ENCODE results near the gene SRP68. TPM values are rescaled to one million over a fixed set of nuclear protein-coding genes. Genes with fewer than 3 reads are reported as not detected.
A peak's percentile ranks its signal among the peaks of the same experiment; 100 is the strongest.

The SRP68 gene
- total and polyA plus RNA-seq, 4 donors, result 30.8 to 68.9 (median 57.0) TPM

- TF ChIP-seq, protein P1, sequence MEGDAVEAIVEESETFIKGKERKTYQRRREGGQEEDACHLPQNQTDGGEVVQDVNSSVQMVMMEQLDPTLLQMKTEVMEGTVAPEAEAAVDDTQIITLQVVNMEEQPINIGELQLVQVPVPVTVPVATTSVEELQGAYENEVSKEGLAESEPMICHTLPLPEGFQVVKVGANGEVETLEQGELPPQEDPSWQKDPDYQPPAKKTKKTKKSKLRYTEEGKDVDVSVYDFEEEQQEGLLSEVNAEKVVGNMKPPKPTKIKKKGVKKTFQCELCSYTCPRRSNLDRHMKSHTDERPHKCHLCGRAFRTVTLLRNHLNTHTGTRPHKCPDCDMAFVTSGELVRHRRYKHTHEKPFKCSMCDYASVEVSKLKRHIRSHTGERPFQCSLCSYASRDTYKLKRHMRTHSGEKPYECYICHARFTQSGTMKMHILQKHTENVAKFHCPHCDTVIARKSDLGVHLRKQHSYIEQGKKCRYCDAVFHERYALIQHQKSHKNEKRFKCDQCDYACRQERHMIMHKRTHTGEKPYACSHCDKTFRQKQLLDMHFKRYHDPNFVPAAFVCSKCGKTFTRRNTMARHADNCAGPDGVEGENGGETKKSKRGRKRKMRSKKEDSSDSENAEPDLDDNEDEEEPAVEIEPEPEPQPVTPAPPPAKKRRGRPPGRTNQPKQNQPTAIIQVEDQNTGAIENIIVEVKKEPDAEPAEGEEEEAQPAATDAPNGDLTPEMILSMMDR (IDR thresholded peaks at IDR 0.05; ENCODE audit: control extremely low read depth, extremely low read depth), result no peak
- no peaks in the 10 kb centered on the region for H3K27me3 ChIP-seq (ENCODE audit: control insufficient read depth in 3 of 3, insufficient read depth in 3 of 3, low read length in 2 of 3)
- ATAC-seq (ENCODE audit: insufficient read depth, low FRiP score), result no peak
- WGBS, 2 donors, result 78 to 84% methylated on average over 17 of the region's 17 CpGs
- no peak overlapping the region for H3K9ac ChIP-seq (ENCODE audit: insufficient read depth in 1 of 2, low read length in 2 of 2)
- no peak overlapping the region for H3K27ac ChIP-seq (ENCODE audit: low read depth in 1 of 2, low read length in 1 of 2)
- peaks cover 8 to 80% (median 39%) of the 10 kb centered on the region in 4 donors for H3K36me3 ChIP-seq (ENCODE audit: control insufficient read depth in 4 of 4, insufficient read depth in 4 of 4, low read length in 4 of 4)
- no peak overlapping the region for H3K4me3 ChIP-seq
- H3K4me1 ChIP-seq (ENCODE audit: control insufficient read depth in 5 of 5, insufficient read depth in 5 of 5, low read length in 5 of 5), result peaks cover 0 to 27% (median 0%) of the 10 kb centered on the region in 5 donors
- no peaks in the 10 kb centered on the region for H3K9me3 ChIP-seq (ENCODE audit: control insufficient read depth in 4 of 4, insufficient read depth in 3 of 4, low read length in 3 of 4)
- no peak for DNase-seq
Measured at GRCh38 chr17:76085066-76085730, 12.9 kb upstream of the SRP68 start.

GRCh38 chr17:76083536-76084182 is 11.3 kb upstream of the SRP68 start:
- WGBS, 2 donors, result 89% methylated on average over 15 of the region's 15 CpGs
- Histone ChIP-seq H3K4me3 (no peak overlapping the region), H3K36me3 (ENCODE audit: control insufficient read depth in 4 of 4, insufficient read depth in 4 of 4, low read length in 4 of 4) (peaks cover 8 to 64% (median 35%) of the 10 kb centered on the region in 4 donors), H3K27ac (ENCODE audit: low read depth in 1 of 2, low read length in 1 of 2) (no peak overlapping the region), H3K4me1 (ENCODE audit: control insufficient read depth in 5 of 5, insufficient read depth in 5 of 5, low read length in 5 of 5) (peaks cover 0 to 36% (median 0%) of the 10 kb centered on the region in 5 donors), H3K9me3 (ENCODE audit: control insufficient read depth in 4 of 4, insufficient read depth in 3 of 4, low read length in 3 of 4) (no peaks in the 10 kb centered on the region), H3K27me3 (ENCODE audit: control insufficient read depth in 3 of 3, insufficient read depth in 3 of 3, low read length in 2 of 3) (peaks cover 0 to 12% (median 4%) of the 10 kb centered on the region in 3 donors), H3K9ac (ENCODE audit: insufficient read depth in 1 of 2, low read length in 2 of 2) (no peak overlapping the region)
- TF ChIP-seq, protein P1 (IDR thresholded peaks at IDR 0.05; ENCODE audit: control extremely low read depth, extremely low read depth), result no peak
- DNase-seq, result no peak
- ATAC-seq (ENCODE audit: insufficient read depth, low FRiP score), result no peak

DNA sequence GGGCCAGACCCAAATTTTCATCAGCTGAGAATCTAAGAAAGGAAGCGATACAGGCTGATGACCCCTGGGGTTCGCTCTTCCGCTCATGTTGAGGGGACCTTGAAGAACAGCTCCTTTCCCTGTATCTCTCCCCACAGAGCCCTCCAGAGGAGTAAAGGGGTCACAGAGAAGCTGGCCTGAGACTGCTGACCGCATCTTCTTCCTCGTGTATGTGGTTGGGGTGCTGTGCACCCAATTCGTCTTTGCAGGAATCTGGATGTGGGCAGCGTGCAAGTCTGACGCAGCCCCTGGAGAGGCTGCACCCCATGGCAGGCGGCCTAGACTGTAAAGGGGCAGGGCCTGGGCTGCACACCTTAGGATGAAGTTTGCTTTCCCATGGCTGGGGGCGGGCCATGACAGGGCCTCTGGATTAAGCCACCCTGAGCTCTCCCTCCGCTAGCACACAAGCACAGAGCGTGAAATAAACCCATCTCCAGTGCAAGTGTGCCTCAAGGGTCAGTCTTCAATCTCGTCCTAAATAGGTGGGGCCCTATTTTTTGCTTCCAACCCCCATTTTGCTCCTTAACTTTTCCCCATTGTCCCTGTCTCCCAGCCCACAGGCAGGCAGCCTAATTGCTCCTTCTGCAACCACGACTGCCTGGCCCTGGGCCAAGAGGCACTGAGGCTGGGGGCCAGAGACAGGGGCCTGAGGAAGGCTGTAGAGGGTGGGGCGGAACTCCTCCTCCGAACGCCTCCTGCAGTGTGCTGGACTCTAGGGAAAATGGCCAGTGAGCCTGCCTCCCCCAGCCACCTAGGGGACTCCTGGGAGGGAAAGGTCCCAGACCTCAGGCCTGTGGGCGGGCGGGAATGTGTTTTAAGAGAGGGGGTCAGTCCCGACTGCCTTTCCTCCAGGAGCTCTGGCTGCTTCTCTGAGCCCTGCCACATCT is 10.3 kb upstream of the SRP68 start:
- no peak overlapping the region for H3K9ac ChIP-seq (ENCODE audit: insufficient read depth in 1 of 2, low read length in 2 of 2)
- no peaks in the 10 kb centered on the region for H3K9me3 ChIP-seq (ENCODE audit: control insufficient read depth in 4 of 4, insufficient read depth in 3 of 4, low read length in 3 of 4)
- peaks cover 0 to 22% (median 15%) of the 10 kb centered on the region in 3 donors for H3K27me3 ChIP-seq (ENCODE audit: control insufficient read depth in 3 of 3, insufficient read depth in 3 of 3, low read length in 2 of 3)
- no peak overlapping the region for H3K27ac ChIP-seq (ENCODE audit: low read depth in 1 of 2, low read length in 1 of 2)
- WGBS, 2 donors, result 88% methylated on average over 20 of the region's 20 CpGs
- TF ChIP-seq, protein P1 (IDR thresholded peaks at IDR 0.05; ENCODE audit: control extremely low read depth, extremely low read depth), result no peak
- peak; percentile 49 to 74 (median 62) for DNase-seq
- peaks cover 0 to 36% (median 0%) of the 10 kb centered on the region in 5 donors for H3K4me1 ChIP-seq (ENCODE audit: control insufficient read depth in 5 of 5, insufficient read depth in 5 of 5, low read length in 5 of 5)
- H3K36me3 ChIP-seq (ENCODE audit: control insufficient read depth in 4 of 4, insufficient read depth in 4 of 4, low read length in 4 of 4), result peaks cover 8 to 54% (median 29%) of the 10 kb centered on the region in 4 donors
- ATAC-seq (ENCODE audit: insufficient read depth, low FRiP score), result no peak
- H3K4me3 ChIP-seq, result no peak overlapping the region

Data from lung (tissue), 12 donors.